Measurements from ENCODE around the gene PSMC6.

DNA sequence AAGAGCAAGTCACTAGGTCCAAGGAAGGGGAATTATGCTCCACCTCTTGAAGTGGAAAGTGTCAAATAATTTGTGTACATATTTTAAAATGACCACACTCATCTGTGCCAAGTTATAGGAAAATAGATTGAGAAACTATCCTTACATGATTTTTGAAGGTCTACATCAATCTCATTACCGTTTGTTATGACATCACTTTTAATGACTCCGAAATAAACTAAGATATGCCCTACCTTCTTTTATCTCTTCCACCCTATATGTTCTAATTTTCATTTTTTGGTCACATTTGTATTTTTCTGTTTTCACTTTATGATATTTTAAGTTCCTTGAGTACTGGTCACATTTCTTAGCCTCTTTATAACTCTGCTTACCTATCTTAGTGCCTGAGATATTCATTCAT is 3.3 kb upstream of the PSMC6 start:
- TF ChIP-seq CTCF (conservative IDR thresholded peaks at IDR 0.05) (no peak), ZFX (IDR thresholded peaks at IDR 0.05) (no peak)
